Heart left ventricle (tissue), 16 donors: ENCODE results near the gene DOCK3. TPM values are rescaled to one million over a fixed set of nuclear protein-coding genes. Genes with fewer than 3 reads are reported as not detected.
A peak's percentile ranks its signal among the peaks of the same experiment; 100 is the strongest.

Source experiments
- ATAC-seq, 4 donors: fragments of 200-7000 bp; cut with Tn5 transposase; one replicate each; pipeline ENCODE4 v1.9.1; 2020 to 2022; ENCODE audit warnings: moderate library complexity in 4 of 4, mild to moderate bottlenecking in 3 of 4, moderate number of reproducible peaks in 1 of 4
- DNase-seq, 5 donors: peaks; one replicate each; pipeline ENCODE4 v3.0.0-alpha.2; 2020
- H3K27ac ChIP-seq, 12 donors: fragments of 200-600 bp; sonication (generic) in 4 of 12; one replicate each; pipeline versions ENCODE4 v1.5.0 to v1.8.0; 2016 to 2022; ENCODE audit warnings: mild to moderate bottlenecking in 2 of 12
- H3K27me3 ChIP-seq, 9 donors: fragments of 200-600 bp; sonication (generic) in 2 of 9; one replicate each; pipeline versions ENCODE4 v1.5.1 to v1.8.0; 2016 to 2022; ENCODE audit warnings: mild to moderate bottlenecking in 3 of 9
- H3K36me3 ChIP-seq, 9 donors: fragments of 200-600 bp; sonication (generic) in 2 of 9; one replicate each; pipeline versions ENCODE4 v1.5.0 to v1.8.0; 2018 to 2022; ENCODE audit warnings: mild to moderate bottlenecking in 2 of 9
- H3K4me1 ChIP-seq, 12 donors: fragments of 200-600 bp; sonication (generic) in 4 of 12; one replicate each; pipeline versions ENCODE4 v1.5.0 to v1.8.0; 2016 to 2022; ENCODE audit warnings: mild to moderate bottlenecking in 3 of 12
- H3K4me3 ChIP-seq, 12 donors: fragments of 200-600 bp; sonication (generic) in 4 of 12; one replicate each; pipeline versions ENCODE4 v1.5.0 to v1.8.0; 2017 to 2022; ENCODE audit warnings: mild to moderate bottlenecking in 9 of 12, moderate library complexity in 4 of 12
- H3K9me3 ChIP-seq, 12 donors: fragments of 200-600 bp; sonication (generic) in 4 of 12; one replicate each; pipeline versions ENCODE4 v1.5.0 to v1.8.0; 2016 to 2022; ENCODE audit warnings: mild to moderate bottlenecking in 1 of 12
- POLR2A ChIP-seq, 2 donors: fragments of 450-650 bp; IDR thresholded peaks; one replicate each; pipeline ENCODE4 v1.6.1; 2017; ENCODE audit warnings: antibody characterized with exemption in 2 of 2, mild to moderate bottlenecking in 2 of 2, moderate library complexity in 2 of 2
- WGBS, 4 donors: extraction: QIAGEN DNeasy Blood & Tissue Kit in 2 of 4; methylation state at CpG; one replicate each; pipeline versions ENCODE4 v1.1.5 to v1.1.7; 2013 to 2018; 5-methylcytosine and 5-hydroxymethylcytosine counted together
- intact Hi-C, 10 donors: fragments of 100-400 bp; cut with DNase I; formaldehyde crosslinking; loops; one replicate each; pipeline versions ENCODE4 v1.11.1 to v1.14.2; 2022
- polyA plus RNA-seq, 2 donors: library from polyadenylated mRNA; stranded (reverse); fragments of 200-250 nt; gene quantifications; one replicate each; pipeline ENCODE4 v1.2.3, GENCODE V29; 2013
- total RNA-seq, 9 donors: library from RNA; depleted of rRNA in 2 of 9; stranded (reverse); fragments of >200 nt in 2 of 9; fragmentation: NEBNext Ultra II Directional in 3 of 9; extraction: Animal tissue kit (Norgen Biotek cat#: 25700) in 3 of 9; gene quantifications; one replicate each; pipeline versions ENCODE4 v1.1.0 to v1.2.4, GENCODE V29; 2016 to 2023
- TF ChIP-seq, protein P1 (sequence below), 12 donors: fragments of 200-600 bp; sonication (generic) in 4 of 12; IDR thresholded peaks; one replicate each; pipeline versions ENCODE4 v1.5.0 to v1.8.0; 2018 to 2022; ENCODE audit warnings: antibody characterized with exemption in 12 of 12, mild to moderate bottlenecking in 5 of 12
- donor health status: ischemic (EF 13 %, LVEDD 7.1; RV severe dilation, severe dysfunction).
- donor health status: healthy with polysubstance abuse.
- donor health status: DM: no; HTN: yes; CAD: no.
- donor health status: DM: no; HTN: no; CAD: no.
- donor health status: ischemic (EF 25% LVEDD 6.9; RV normal size, moderate dysfunction).
- donor health status: ischemic (EF 25% LVEDD 5.7; RV mildly dilated, moderate dysfunction).
- donor health status: healthy.
- donor health status: DM: yes; HTN: yes; CAD: no.
- donor health status: ischemic (EF 35%, LVEDD 5.7; RV mildly dilated, moderate dysfunction).
- donor health status: nonischemic (EF 11% LVEDD 7.7; RV severe dilation, severe dysfunction).
- donor health status: DM: yes; HTN: yes; CAD: no.
- donor health status: PGD.
- donor health status: ischemic (EF 29% LVEDD 5.4; RV normal size, mild dysfunction).
- donor health status: nonischemic (EF 23%, LVEDD 6.1; RV moderate dilation, normal function).

DOCK3 gene
- total and polyA plus RNA-seq, 11 donors, result 2.0 to 6.7 (median 4.8) TPM

DNA sequence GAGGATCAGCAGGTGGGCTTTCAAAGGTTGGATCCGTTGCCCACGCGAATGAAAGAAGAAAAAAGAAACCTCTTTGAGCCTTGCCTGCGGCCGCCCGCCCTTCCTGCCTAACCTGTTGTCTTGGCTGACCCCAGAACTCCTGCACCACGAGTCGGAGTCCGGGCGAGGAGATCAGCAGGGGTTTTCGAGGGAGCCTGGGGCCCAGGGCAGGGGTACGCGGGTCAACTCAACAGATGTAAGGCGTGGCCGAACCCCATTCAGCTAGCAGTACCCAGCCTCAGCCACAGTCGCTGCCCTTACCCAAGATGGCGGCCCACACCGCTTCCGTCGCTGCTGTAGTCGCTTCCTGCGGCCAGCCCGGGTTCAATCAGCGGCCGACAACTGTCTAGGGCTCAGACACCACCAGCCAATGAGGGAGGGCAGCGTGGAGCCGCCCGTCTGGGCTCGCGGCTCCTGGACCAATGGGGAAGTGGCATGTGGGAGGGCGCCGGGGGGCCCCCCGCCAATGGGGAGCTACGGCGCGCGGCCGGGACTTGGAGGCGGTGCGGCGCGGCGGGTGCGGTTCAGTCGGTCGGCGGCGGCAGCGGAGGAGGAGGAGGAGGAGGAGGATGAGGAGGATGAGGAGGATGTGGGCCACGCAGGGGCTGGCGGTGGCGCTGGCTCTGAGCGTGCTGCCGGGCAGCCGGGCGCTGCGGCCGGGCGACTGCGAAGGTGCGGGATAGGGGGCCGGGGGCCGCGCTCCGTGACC is 710.2 kb downstream of the DOCK3 start, which contains the start of gene MANF:
Gene MANF (plus strand): TSS at position 566 of the 748 bp plus-strand sequence. CDS start 52 bp downstream, at position 618.
- no peaks in the 10 kb centered on the region for H3K27me3 ChIP-seq
- peak; percentile 98 to 99 (median 98) for ATAC-seq
- H3K4me1 ChIP-seq, result peaks cover 12 to 51% (median 37%) of the 10 kb centered on the region in 12 donors
- peak; percentile 98 to 99 (median 99) for DNase-seq
- peak within 1 kb of the TSS; percentile 76 to 97 (median 82) for H3K4me3 ChIP-seq
- peak; percentile 77 to 97 for TF ChIP-seq POLR2A (IDR thresholded peaks at IDR 0.05)
- TF ChIP-seq, protein P1, sequence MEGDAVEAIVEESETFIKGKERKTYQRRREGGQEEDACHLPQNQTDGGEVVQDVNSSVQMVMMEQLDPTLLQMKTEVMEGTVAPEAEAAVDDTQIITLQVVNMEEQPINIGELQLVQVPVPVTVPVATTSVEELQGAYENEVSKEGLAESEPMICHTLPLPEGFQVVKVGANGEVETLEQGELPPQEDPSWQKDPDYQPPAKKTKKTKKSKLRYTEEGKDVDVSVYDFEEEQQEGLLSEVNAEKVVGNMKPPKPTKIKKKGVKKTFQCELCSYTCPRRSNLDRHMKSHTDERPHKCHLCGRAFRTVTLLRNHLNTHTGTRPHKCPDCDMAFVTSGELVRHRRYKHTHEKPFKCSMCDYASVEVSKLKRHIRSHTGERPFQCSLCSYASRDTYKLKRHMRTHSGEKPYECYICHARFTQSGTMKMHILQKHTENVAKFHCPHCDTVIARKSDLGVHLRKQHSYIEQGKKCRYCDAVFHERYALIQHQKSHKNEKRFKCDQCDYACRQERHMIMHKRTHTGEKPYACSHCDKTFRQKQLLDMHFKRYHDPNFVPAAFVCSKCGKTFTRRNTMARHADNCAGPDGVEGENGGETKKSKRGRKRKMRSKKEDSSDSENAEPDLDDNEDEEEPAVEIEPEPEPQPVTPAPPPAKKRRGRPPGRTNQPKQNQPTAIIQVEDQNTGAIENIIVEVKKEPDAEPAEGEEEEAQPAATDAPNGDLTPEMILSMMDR (IDR thresholded peaks at IDR 0.05), result peak in 3 of 12 donors; percentile 7 to 13 (median 12)
- no peaks in the 10 kb centered on the region for H3K9me3 ChIP-seq
- intact Hi-C loops, result loop anchor here in 8 of 10 donors (5.0 to 10.0 kb wide), 10 partner anchors 290 to 1040 kb away; partner anchors contain the start of genes MAPKAPK3 (in 6 of the 8), C3orf18 (in 1 of the 8), CYB561D2 (in 1 of the 8) and DOCK3 (in 1 of the 8)
- peaks cover 0 to 33% (median 25%) of the 10 kb centered on the region in 9 donors for H3K36me3 ChIP-seq
- WGBS, 4 donors, result 1 to 2% (median 1%) methylated on average over 39 to 65 of the region's 65 CpGs
- H3K27ac ChIP-seq, result peak within 1 kb of the TSS; percentile 84 to 97 (median 94)

GRCh38 chr3:51385621-51386091 is 710.9 kb downstream of the DOCK3 start:
- Histone ChIP-seq H3K9me3 (no peaks in the 10 kb centered on the region), H3K36me3 (peaks cover 0 to 34% (median 27%) of the 10 kb centered on the region in 9 donors), H3K4me3 (peak overlapping the region; percentile 62 to 97 (median 82)), H3K27ac (peak overlapping the region; percentile 45 to 97 (median 89)), H3K27me3 (no peaks in the 10 kb centered on the region), H3K4me1 (peaks cover 18 to 58% (median 45%) of the 10 kb centered on the region in 12 donors)
- no peak for DNase-seq
- ATAC-seq, result no peak
- WGBS, 4 donors, result 2 to 5% (median 4%) methylated on average over 17 to 18 of the region's 18 CpGs
- intact Hi-C loops, result loop anchor here in 8 of 10 donors (5.0 to 10.0 kb wide), 9 partner anchors 289 to 1041 kb away; partner anchors contain the start of genes MAPKAPK3 (in 6 of the 8), C3orf18 (in 1 of the 8), CYB561D2 (in 1 of the 8) and DOCK3 (in 1 of the 8)
- TF ChIP-seq POLR2A (IDR thresholded peaks at IDR 0.05), result no peak
- TF ChIP-seq, protein P1 (IDR thresholded peaks at IDR 0.05), result no peak

GRCh38 chr3:51386159-51386851 is 711.6 kb downstream of the DOCK3 start:
- ATAC-seq (no peak), DNase-seq (no peak)
- Histone ChIP-seq H3K9me3 (no peaks in the 10 kb centered on the region), H3K4me1 (peaks cover 20 to 60% (median 46%) of the 10 kb centered on the region in 12 donors), H3K4me3 (peak overlapping the region; percentile 62 to 97 (median 82)), H3K36me3 (peaks cover 0 to 34% (median 27%) of the 10 kb centered on the region in 9 donors), H3K27ac (peak overlapping the region in 8 of 12 donors; percentile 79 to 97 (median 94)), H3K27me3 (no peaks in the 10 kb centered on the region)
- 27 to 34% (median 29%) methylated on average over 8 of the region's 8 CpGs for WGBS, 4 donors
- intact Hi-C loops, result loop anchor here in 8 of 10 donors (5.0 to 10.0 kb wide), 9 partner anchors 288 to 1042 kb away; partner anchors contain the start of genes MAPKAPK3 (in 6 of the 8), C3orf18 (in 1 of the 8), CYB561D2 (in 1 of the 8) and DOCK3 (in 1 of the 8)
- TF ChIP-seq, protein P1 (IDR thresholded peaks at IDR 0.05), result peak in 1 of 12 donors; percentile 7
- TF ChIP-seq POLR2A (IDR thresholded peaks at IDR 0.05), result no peak
